ENCODE data around the gene TEX264. TPM values are rescaled to one million over a fixed set of nuclear protein-coding genes. Genes with fewer than 3 reads are reported as not detected.

Gene TEX264
- total and polyA plus RNA-seq, 2 experiments from 2014 or later: 10.0 to 13.3 TPM

DNA sequence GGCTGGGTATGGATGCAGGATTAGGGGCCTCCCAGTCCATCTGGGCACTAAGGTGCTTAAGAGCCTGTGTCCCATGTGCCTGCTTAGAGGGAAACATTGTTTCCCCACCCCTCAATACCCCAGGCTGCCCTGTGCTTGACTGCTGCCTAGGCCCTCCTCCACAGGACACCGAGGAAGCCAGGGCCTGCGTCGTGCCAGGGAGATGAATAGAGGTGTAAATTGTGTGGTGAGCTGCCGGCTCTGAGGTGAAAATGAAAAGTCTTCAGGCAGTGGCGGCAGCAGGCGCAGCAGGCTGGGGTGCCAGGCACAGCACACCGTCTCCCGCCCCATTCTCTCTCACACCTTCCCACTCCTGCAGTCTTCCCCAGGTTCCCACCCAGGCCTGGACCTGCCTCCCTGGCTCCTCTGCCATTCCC is 21.9 kb downstream of the TEX264 start (continued):
- TF ChIP-seq, protein P1, sequence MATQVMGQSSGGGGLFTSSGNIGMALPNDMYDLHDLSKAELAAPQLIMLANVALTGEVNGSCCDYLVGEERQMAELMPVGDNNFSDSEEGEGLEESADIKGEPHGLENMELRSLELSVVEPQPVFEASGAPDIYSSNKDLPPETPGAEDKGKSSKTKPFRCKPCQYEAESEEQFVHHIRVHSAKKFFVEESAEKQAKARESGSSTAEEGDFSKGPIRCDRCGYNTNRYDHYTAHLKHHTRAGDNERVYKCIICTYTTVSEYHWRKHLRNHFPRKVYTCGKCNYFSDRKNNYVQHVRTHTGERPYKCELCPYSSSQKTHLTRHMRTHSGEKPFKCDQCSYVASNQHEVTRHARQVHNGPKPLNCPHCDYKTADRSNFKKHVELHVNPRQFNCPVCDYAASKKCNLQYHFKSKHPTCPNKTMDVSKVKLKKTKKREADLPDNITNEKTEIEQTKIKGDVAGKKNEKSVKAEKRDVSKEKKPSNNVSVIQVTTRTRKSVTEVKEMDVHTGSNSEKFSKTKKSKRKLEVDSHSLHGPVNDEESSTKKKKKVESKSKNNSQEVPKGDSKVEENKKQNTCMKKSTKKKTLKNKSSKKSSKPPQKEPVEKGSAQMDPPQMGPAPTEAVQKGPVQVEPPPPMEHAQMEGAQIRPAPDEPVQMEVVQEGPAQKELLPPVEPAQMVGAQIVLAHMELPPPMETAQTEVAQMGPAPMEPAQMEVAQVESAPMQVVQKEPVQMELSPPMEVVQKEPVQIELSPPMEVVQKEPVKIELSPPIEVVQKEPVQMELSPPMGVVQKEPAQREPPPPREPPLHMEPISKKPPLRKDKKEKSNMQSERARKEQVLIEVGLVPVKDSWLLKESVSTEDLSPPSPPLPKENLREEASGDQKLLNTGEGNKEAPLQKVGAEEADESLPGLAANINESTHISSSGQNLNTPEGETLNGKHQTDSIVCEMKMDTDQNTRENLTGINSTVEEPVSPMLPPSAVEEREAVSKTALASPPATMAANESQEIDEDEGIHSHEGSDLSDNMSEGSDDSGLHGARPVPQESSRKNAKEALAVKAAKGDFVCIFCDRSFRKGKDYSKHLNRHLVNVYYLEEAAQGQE (IDR thresholded peaks at IDR 0.05; ENCODE audit: unreplicated experiment): no peak
- no peak for TF ChIP-seq EZH2 (IDR thresholded peaks at IDR 0.05; ENCODE audit: low read depth, unreplicated experiment)
- TF ChIP-seq ZNF331 (CRISPR knock-in tag; IDR thresholded peaks at IDR 0.05; ENCODE audit: low read depth): no peak

DNA sequence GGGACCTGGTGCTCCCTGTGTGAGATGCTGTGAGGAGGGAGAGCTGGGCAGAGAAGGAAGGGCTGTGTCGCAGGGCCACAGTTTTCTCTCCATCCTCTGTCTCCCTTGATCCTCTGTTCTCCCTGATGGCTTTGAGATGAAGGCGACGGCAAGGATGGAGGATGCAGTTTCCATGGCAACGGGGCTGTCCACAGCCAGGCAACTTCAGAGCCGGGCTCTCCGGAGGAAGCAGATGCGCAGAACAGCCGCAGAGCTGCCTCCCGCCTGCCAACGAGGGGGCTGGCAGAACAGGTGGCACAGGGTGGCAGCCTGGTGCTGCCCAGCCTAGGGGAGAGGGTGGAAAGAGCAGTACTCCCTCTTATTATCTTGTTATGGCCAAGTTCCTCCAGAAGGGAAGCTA is 25.9 kb downstream of the TEX264 start:
- H3F3A ChIP-seq (replicated peaks; ENCODE audit: low read depth): no peaks in the 10 kb centered on the region
- no peaks in the 10 kb centered on the region for H3K9me2 ChIP-seq (ENCODE audit: insufficient read depth)
- H3K27ac Mint-ChIP-seq: no peak overlapping the region
- H3K79me2 ChIP-seq (replicated peaks; ENCODE audit: insufficient read depth): no peaks in the 10 kb centered on the region
- no peak overlapping the region for H3K4me2 ChIP-seq
- H3K4me1 Mint-ChIP-seq: peaks cover 3% of the 10 kb centered on the region
- no peak for DNase-seq (ENCODE audit: low spot score)
- H3K27ac ChIP-seq (ENCODE audit: low read depth): no peak overlapping the region
- no peaks in the 10 kb centered on the region for H3K36me3 ChIP-seq (ENCODE audit: insufficient read depth)
- H3K4me1 ChIP-seq (ENCODE audit: insufficient read depth): no peaks in the 10 kb centered on the region
- H3K36me3 Mint-ChIP-seq (ENCODE audit: low read depth): peaks cover 2% of the 10 kb centered on the region; the same call in 1 of the 3 replicates
- no peaks in the 10 kb centered on the region for H3K9me3 Mint-ChIP-seq
- H2AFZ ChIP-seq: no peak overlapping the region
- no peak overlapping the region for H3K4me3 Mint-ChIP-seq
- no peaks in the 10 kb centered on the region for H3K27me3 ChIP-seq (ENCODE audit: insufficient read depth)
- no peak for ATAC-seq
- no peaks in the 10 kb centered on the region for H4K20me1 ChIP-seq (replicated peaks; ENCODE audit: insufficient read depth)
- peaks cover 11% of the 10 kb centered on the region for H3K27me3 Mint-ChIP-seq (ENCODE audit: insufficient read depth, low read depth, poor library complexity)
- no peak overlapping the region for H3K4me3 ChIP-seq
- TF ChIP-seq, protein P1 (IDR thresholded peaks at IDR 0.05; ENCODE audit: unreplicated experiment): no peak
- TF ChIP-seq EZH2phosphoT487 (IDR thresholded peaks at IDR 0.05; ENCODE audit: unreplicated experiment) (no peak), STAT1 (IDR thresholded peaks at IDR 0.05; ENCODE audit: unreplicated experiment) (no peak), CREB1 (CRISPR knock-in tag; IDR thresholded peaks at IDR 0.05; ENCODE audit: low read depth) (no peak), ETS1 (IDR thresholded peaks at IDR 0.05) (no peak), CTCF (conservative IDR thresholded peaks at IDR 0.05; ENCODE audit: low read depth in 2 of 2) (no peak), JUNB (IDR thresholded peaks at IDR 0.05; ENCODE audit: unreplicated experiment) (no peak), ZNF331 (CRISPR knock-in tag; IDR thresholded peaks at IDR 0.05; ENCODE audit: low read depth) (no peak), POLR2AphosphoS5 (IDR thresholded peaks at IDR 0.05; ENCODE audit: low read depth) (no peak), EZH2 (IDR thresholded peaks at IDR 0.05; ENCODE audit: low read depth, unreplicated experiment) (no peak), NANOG (IDR thresholded peaks at IDR 0.05; ENCODE audit: borderline replicate concordance) (no peak)

Measured in GM23338 (cell line).